Middle frontal gyrus (tissue), 1 donor: ENCODE results near the gene MAP6.

Experiments
- DNase-seq: peaks from one replicate; pipeline ENCODE4 v3.0.0-alpha.2; 2015; ENCODE audit warnings: low spot score; ENCODE audit errors: extremely low spot score

MAP6 gene

GRCh38 chr11:75632450-75632849 is 36.4 kb downstream of the MAP6 start:
- no peak for DNase-seq

GRCh38 chr11:75631086-75631730 is 37.6 kb downstream of the MAP6 start:
- DNase-seq: no peak

GRCh38 chr11:75627906-75628668 is 40.8 kb downstream of the MAP6 start:
- no peak for DNase-seq

- no peak for DNase-seq
Observed at GRCh38 chr11:75626889-75627529, 41.8 kb downstream of the MAP6 start.

GRCh38 chr11:75625991-75626888 is 42.6 kb downstream of the MAP6 start:
- no peak for DNase-seq

- DNase-seq: no peak
Observed at GRCh38 chr11:75625021-75625420, 43.8 kb downstream of the MAP6 start.

GRCh38 chr11:75616281-75616680 is 52.6 kb downstream of the MAP6 start:
- no peak for DNase-seq

GRCh38 chr11:75615751-75616150 is 53.1 kb downstream of the MAP6 start:
- DNase-seq: no peak

GRCh38 chr11:75611823-75612222 is 57.0 kb downstream of the MAP6 start:
- DNase-seq: no peak

- DNase-seq: no peak
Observed at GRCh38 chr11:75606099-75606498, 62.7 kb downstream of the MAP6 start.

- DNase-seq: no peak
Observed at GRCh38 chr11:75603791-75604736, 64.8 kb downstream of the MAP6 start.

GRCh38 chr11:75602951-75603350 is 65.9 kb downstream of the MAP6 start:
- DNase-seq: no peak

- no peak for DNase-seq
Observed at GRCh38 chr11:75601494-75601893, 67.3 kb downstream of the MAP6 start.

GRCh38 chr11:75600356-75600755 is 68.5 kb downstream of the MAP6 start:
- no peak for DNase-seq

- DNase-seq: no peak
Observed at GRCh38 chr11:75598900-75599299, 69.9 kb downstream of the MAP6 start.

- DNase-seq: no peak
Observed at GRCh38 chr11:75598264-75598663, 70.6 kb downstream of the MAP6 start.

- DNase-seq: no peak
Observed at GRCh38 chr11:75597636-75598035, 71.2 kb downstream of the MAP6 start.

GRCh38 chr11:75596914-75597313 is 71.9 kb downstream of the MAP6 start:
- DNase-seq: no peak

GRCh38 chr11:75595429-75595828 is 73.4 kb downstream of the MAP6 start:
- no peak for DNase-seq

- no peak for DNase-seq
Observed at GRCh38 chr11:75594211-75594610, 74.6 kb downstream of the MAP6 start.
